ENCODE data around the gene OXCT2.
"Not testable (repeated sequence)": the region's sequence is repeated elsewhere in the genome, so short reads cannot be mapped to it uniquely, and the experiment has no call there.

OXCT2 gene

GRCh38 chr1:39771022-39771532 lies at the start of gene OXCT2:
Gene OXCT2, minus strand, starts transcription at chr1:39771348. Its CDS starts 93 bp downstream, at chr1:39771255.
- DNase-seq; in situ Hi-C loops (cut with HindIII; ENCODE audit: low pct_ligation_motif_present, low pct_unique_long_range_greater_than_20kb, low sequenced_read_pairs): not testable (repeated sequence)

GRCh38 chr1:39819091-39819812 lies 48.1 kb upstream of the OXCT2 start:
- in situ Hi-C loops (cut with HindIII; ENCODE audit: low pct_ligation_motif_present, low pct_unique_long_range_greater_than_20kb, low sequenced_read_pairs) = no loop called here

GRCh38 chr1:39818482-39818881 lies 47.3 kb upstream of the OXCT2 start:
- in situ Hi-C loops (cut with HindIII; ENCODE audit: low pct_ligation_motif_present, low pct_unique_long_range_greater_than_20kb, low sequenced_read_pairs) = no loop called here

More at GRCh38 chr1:39819091-39819812, 48.1 kb upstream of the OXCT2 start:
- no peak for DNase-seq

GRCh38 chr1:39817091-39817932 lies 46.2 kb upstream of the OXCT2 start:
- in situ Hi-C loops (cut with HindIII; ENCODE audit: low pct_ligation_motif_present, low pct_unique_long_range_greater_than_20kb, low sequenced_read_pairs); DNase-seq: not testable (repeated sequence)

More at GRCh38 chr1:39818482-39818881, 47.3 kb upstream of the OXCT2 start:
- no peak for DNase-seq

- DNase-seq = peak; percentile 42
- in situ Hi-C loops (cut with HindIII; ENCODE audit: low pct_ligation_motif_present, low pct_unique_long_range_greater_than_20kb, low sequenced_read_pairs) = no loop called here
Observed at GRCh38 chr1:39816415-39817090, 45.4 kb upstream of the OXCT2 start.

GRCh38 chr1:39812913-39813312 lies 41.8 kb upstream of the OXCT2 start:
- DNase-seq = no peak
- in situ Hi-C loops (cut with HindIII; ENCODE audit: low pct_ligation_motif_present, low pct_unique_long_range_greater_than_20kb, low sequenced_read_pairs) = no loop called here

- in situ Hi-C loops (cut with HindIII; ENCODE audit: low pct_ligation_motif_present, low pct_unique_long_range_greater_than_20kb, low sequenced_read_pairs) = no loop called here
- DNase-seq = no peak
Observed at GRCh38 chr1:39808784-39809517, 37.8 kb upstream of the OXCT2 start.

- in situ Hi-C loops (cut with HindIII; ENCODE audit: low pct_ligation_motif_present, low pct_unique_long_range_greater_than_20kb, low sequenced_read_pairs) = no loop called here
- no peak for DNase-seq
Observed at GRCh38 chr1:39805385-39805784, 34.2 kb upstream of the OXCT2 start.

GRCh38 chr1:39802496-39803260 lies 31.5 kb upstream of the OXCT2 start:
- no peak for DNase-seq
- in situ Hi-C loops (cut with HindIII; ENCODE audit: low pct_ligation_motif_present, low pct_unique_long_range_greater_than_20kb, low sequenced_read_pairs) = no loop called here

GRCh38 chr1:39800471-39800835 lies 29.3 kb upstream of the OXCT2 start:
- in situ Hi-C loops (cut with HindIII; ENCODE audit: low pct_ligation_motif_present, low pct_unique_long_range_greater_than_20kb, low sequenced_read_pairs) = no loop called here
- no peak for DNase-seq

GRCh38 chr1:39799770-39800470 lies 28.8 kb upstream of the OXCT2 start:
- in situ Hi-C loops (cut with HindIII; ENCODE audit: low pct_ligation_motif_present, low pct_unique_long_range_greater_than_20kb, low sequenced_read_pairs) = no loop called here
- peak; percentile 82 for DNase-seq

GRCh38 chr1:39798859-39799769 lies 28.0 kb upstream of the OXCT2 start:
- in situ Hi-C loops (cut with HindIII; ENCODE audit: low pct_ligation_motif_present, low pct_unique_long_range_greater_than_20kb, low sequenced_read_pairs) = not testable (repeated sequence)
- DNase-seq = peak; percentile 86

GRCh38 chr1:39795651-39796050 lies 24.5 kb upstream of the OXCT2 start:
- no peak for DNase-seq

GRCh38 chr1:39791838-39792237 lies 20.7 kb upstream of the OXCT2 start:
- DNase-seq = no peak
- in situ Hi-C loops (cut with HindIII; ENCODE audit: low pct_ligation_motif_present, low pct_unique_long_range_greater_than_20kb, low sequenced_read_pairs) = no loop called here

More at GRCh38 chr1:39795651-39796050, 24.5 kb upstream of the OXCT2 start:
- in situ Hi-C loops (cut with HindIII; ENCODE audit: low pct_ligation_motif_present, low pct_unique_long_range_greater_than_20kb, low sequenced_read_pairs) = no loop called here

- no peak for DNase-seq
- in situ Hi-C loops (cut with HindIII; ENCODE audit: low pct_ligation_motif_present, low pct_unique_long_range_greater_than_20kb, low sequenced_read_pairs) = no loop called here
Observed at GRCh38 chr1:39789571-39790110, 18.5 kb upstream of the OXCT2 start.
